LNCAP (cell line): Measurements from ENCODE around the gene SOD3.

Source experiments
- CTCF ChIP-seq: fragments of 450-650 bp; IDR thresholded peaks from 2 replicates; pipeline ENCODE4 v1.5.1; 2017; ENCODE audit warnings: mild to moderate bottlenecking

The SOD3 gene

DNA sequence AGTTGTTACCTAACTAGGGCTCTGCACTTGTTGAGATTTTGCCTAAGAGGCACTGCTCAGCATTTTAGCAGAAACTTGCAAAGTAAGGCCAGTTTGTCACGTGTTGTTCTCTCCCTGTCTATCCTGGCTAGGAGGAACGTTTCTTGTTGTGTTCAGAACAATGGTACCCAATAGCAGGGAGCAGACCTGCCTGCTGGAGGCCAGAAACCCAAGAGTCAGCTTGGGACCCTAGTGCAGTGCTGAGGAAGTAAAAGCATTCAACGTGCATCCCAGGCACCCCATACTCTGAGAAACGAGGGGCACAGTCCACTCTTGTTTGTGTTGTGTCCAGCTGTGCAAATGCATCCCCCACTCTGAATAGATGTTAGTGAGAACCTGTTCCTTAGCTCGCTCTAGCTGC is 42.4 kb downstream of the SOD3 start:
- no peak for TF ChIP-seq CTCF

GRCh38 chr4:24840362-24840761 is 45.0 kb downstream of the SOD3 start:
- TF ChIP-seq CTCF, result no peak

DNA sequence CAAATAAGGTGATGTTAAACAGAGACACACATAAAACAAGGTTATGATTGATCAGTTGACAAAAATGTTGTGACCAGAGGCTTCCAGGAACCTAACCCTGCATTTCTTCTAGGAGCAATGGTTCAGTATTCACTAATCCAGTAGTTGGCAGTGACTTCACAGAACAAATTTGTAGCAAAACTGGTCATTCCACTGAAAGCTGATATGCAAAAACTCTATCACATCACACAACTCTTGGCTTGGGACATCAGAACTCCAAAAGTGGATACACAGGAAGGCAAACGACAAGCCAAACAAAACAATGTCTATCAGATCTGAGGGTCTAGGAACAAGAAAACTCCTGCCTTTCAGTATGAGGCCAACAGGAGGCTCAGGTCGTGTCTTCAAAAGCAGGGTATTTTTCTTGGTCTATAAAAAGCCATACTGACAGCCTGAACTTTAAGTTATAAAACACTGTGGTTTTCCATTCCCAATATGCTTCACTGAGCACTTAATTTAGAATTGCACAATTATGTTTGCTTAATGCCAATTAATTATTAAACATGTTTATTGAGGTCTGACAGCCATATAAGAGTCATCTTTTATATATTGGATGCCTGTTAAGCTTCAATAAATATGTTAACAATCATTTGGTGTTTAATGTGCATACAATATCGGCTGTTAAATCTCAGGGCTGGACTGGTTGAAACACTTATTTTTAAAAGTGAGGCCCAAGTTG is 45.6 kb downstream of the SOD3 start:
- no peak for TF ChIP-seq CTCF

DNA sequence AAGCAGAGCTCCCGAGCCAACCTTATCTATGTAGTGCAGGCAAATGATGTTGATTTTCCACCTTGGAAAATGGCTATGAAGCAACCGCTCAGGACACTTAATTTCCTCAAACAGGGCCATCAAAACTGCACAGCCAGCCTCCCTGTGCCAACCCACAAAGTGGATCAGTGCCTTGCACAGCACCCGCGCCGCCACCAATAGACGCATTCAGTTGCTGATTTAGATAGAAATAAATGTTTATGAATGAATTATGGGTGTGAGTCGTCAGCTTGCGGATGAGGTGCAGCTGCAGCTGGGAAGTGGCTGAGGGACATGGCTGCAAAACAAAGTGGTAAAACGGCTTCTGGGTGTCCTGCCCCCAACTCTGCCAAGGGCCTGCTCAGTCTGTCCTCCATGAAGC is 47.0 kb downstream of the SOD3 start:
- no peak for TF ChIP-seq CTCF

DNA sequence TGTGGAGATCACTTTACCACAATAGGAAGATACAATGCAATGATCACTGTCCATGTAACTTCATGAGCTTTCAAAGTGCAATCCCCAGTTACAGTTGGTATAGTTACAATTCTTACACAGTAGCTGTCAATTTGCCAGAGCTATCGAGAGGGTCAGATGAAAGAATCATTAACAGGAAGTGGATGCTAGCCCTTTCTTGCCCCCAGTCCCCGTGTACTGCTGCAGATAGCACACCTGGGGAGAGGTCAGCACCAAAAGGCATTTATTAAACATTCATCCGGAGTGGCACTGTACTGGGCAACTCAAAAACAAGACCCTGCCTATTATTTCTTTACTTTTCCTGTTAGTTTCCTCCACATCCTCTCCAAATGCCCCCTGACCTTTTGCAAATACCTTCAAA is 47.7 kb downstream of the SOD3 start:
- TF ChIP-seq CTCF, result no peak

DNA sequence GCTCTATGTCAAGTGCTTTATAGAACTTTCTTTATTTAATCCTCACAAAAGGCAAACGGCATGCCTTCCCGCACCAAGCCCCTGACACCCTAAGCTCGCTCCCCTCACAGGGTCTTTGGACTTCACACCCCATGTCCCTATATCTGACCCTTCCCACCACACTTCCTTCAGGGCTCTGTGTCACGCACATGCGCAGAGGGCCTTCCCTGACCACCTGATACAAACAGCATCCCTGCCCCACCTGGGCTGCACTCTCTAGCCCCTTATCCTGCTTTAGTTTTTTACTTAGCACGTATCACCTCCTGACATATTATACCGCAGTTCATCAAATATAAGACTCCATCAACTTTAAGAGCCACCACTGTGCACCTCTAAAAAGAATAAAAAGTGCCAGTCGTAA is 49.8 kb downstream of the SOD3 start:
- TF ChIP-seq CTCF, result no peak

GRCh38 chr4:24845902-24846301 is 50.5 kb downstream of the SOD3 start:
- TF ChIP-seq CTCF, result no peak

DNA sequence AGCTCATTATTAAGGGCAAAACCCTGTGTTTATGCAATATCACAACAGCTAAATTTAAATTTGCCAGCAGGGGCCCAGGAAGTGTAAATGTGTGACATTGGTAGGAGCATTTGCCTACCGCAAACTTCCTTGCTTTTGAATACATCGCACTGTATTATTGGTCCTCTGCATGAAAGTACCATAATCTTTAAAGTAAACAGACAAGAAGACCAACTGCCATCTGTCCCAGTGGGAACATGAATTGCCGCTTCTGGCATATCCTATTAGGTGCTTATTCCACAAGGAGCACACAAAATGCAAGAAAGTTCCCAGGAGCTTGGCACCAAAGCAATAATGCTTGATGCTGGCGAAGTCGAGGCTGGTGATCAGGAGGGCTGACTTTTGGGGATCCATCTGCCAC is 51.3 kb downstream of the SOD3 start:
- TF ChIP-seq CTCF, result no peak
